ENCODE measurements around the gene PTPN14. TPM values are rescaled to one million over a fixed set of nuclear protein-coding genes. Genes with fewer than 3 reads are reported as not detected.

The PTPN14 gene
- total and polyA plus RNA-seq, 2 donors from 2014 or later: 5.1 to 87.2 TPM

DNA sequence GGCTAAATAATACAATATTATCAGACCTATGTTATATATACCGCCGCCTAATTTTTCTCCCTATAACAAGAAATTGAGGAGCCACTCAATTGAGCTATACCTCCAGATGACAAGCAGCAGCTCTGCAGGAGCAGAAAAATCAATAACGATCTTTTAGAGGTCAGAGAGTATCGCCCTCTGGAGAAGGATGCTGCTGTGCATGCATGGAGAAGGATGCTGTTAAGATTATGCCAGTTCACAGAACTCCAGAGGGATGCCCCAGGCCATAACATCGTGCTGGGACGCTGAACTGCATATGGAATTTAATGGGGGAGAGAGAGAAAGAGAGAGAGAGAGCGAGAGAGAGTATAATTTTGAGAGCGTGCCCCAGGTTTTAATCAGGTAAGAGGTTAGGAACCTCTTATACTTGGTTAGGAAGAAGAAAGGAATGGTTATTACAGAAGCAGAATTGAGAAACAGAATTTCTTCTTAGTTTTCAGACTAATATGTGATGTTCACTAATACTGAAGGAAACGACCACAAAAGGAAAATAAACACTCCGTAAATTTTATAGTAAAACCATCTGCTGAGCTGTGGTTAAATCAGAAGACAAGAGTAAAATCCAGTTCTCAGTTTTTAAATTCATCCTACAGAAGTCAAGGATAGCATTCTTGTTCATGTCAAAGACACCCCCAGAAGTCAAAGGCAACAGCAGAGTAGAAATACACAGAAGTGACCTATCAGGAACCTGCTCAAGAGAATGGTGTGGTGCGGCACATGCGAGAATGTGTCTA lies 159.3 kb downstream of the PTPN14 start:
- no peak overlapping the region for H3K9ac ChIP-seq (ENCODE audit: low read length in 3 of 3)
- peaks cover 0 to 33% (median 19%) of the 10 kb centered on the region in 3 donors for H3K36me3 ChIP-seq (ENCODE audit: control insufficient read depth in 2 of 3, insufficient read depth in 3 of 3, low read length in 3 of 3)
- H3K4me1 ChIP-seq (ENCODE audit: control insufficient read depth in 2 of 3, insufficient read depth in 2 of 3, low read depth in 1 of 3, low read length in 3 of 3): peaks cover 0 to 2% (median 0%) of the 10 kb centered on the region in 3 donors
- intact Hi-C loops (cut with DNase I): no loop called here
- no peak for FAIRE-seq
- H3K27ac ChIP-seq (ENCODE audit: low read depth in 2 of 2, low read length in 2 of 2): no peak overlapping the region
- no peaks in the 10 kb centered on the region for H3K9me3 ChIP-seq (ENCODE audit: control insufficient read depth in 2 of 3, insufficient read depth in 1 of 3, low read length in 3 of 3)
- DNase-seq: no peak
- TF ChIP-seq, protein P1, sequence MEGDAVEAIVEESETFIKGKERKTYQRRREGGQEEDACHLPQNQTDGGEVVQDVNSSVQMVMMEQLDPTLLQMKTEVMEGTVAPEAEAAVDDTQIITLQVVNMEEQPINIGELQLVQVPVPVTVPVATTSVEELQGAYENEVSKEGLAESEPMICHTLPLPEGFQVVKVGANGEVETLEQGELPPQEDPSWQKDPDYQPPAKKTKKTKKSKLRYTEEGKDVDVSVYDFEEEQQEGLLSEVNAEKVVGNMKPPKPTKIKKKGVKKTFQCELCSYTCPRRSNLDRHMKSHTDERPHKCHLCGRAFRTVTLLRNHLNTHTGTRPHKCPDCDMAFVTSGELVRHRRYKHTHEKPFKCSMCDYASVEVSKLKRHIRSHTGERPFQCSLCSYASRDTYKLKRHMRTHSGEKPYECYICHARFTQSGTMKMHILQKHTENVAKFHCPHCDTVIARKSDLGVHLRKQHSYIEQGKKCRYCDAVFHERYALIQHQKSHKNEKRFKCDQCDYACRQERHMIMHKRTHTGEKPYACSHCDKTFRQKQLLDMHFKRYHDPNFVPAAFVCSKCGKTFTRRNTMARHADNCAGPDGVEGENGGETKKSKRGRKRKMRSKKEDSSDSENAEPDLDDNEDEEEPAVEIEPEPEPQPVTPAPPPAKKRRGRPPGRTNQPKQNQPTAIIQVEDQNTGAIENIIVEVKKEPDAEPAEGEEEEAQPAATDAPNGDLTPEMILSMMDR (IDR thresholded peaks at IDR 0.05; ENCODE audit: borderline replicate concordance, extremely low read depth, insufficient read depth): no peak
- H3K27me3 ChIP-seq (ENCODE audit: control insufficient read depth, insufficient read depth, low read length): no peaks in the 10 kb centered on the region
- no peak overlapping the region for H3K4me3 ChIP-seq (ENCODE audit: low read length in 3 of 3)

DNA sequence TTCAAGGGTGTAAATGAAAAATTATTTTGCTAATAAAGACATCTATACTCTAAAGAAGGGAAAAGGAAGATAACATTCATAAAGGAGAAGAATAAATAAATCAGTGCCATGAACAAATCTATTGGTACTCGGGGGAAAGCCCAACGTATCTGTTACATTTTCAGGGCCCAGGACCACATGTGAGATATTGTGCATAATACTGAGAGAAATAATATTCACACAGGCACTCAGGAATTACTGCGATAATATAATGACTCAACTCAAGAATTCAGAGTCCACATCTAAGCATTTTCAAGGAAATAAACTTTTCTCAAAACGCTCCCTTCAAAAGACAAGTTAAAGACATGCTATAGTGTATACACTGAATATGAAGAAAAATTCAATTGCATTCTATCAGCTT lies 161.7 kb downstream of the PTPN14 start:
- H3K9me3 ChIP-seq (ENCODE audit: control insufficient read depth in 2 of 3, insufficient read depth in 1 of 3, low read length in 3 of 3): no peaks in the 10 kb centered on the region
- peaks cover 0 to 31% (median 23%) of the 10 kb centered on the region in 3 donors for H3K36me3 ChIP-seq (ENCODE audit: control insufficient read depth in 2 of 3, insufficient read depth in 3 of 3, low read length in 3 of 3)
- H3K27ac ChIP-seq (ENCODE audit: low read depth in 2 of 2, low read length in 2 of 2): no peak overlapping the region
- H3K27me3 ChIP-seq (ENCODE audit: control insufficient read depth, insufficient read depth, low read length): no peaks in the 10 kb centered on the region
- H3K4me3 ChIP-seq (ENCODE audit: low read length in 3 of 3): no peak overlapping the region
- no peak for DNase-seq
- no peak overlapping the region for H3K9ac ChIP-seq (ENCODE audit: low read length in 3 of 3)
- H3K4me1 ChIP-seq (ENCODE audit: control insufficient read depth in 2 of 3, insufficient read depth in 2 of 3, low read depth in 1 of 3, low read length in 3 of 3): no peaks in the 10 kb centered on the region
- FAIRE-seq: no peak
- TF ChIP-seq, protein P1 (IDR thresholded peaks at IDR 0.05; ENCODE audit: borderline replicate concordance, extremely low read depth, insufficient read depth): no peak
- intact Hi-C loops (cut with DNase I): no loop called here

DNA sequence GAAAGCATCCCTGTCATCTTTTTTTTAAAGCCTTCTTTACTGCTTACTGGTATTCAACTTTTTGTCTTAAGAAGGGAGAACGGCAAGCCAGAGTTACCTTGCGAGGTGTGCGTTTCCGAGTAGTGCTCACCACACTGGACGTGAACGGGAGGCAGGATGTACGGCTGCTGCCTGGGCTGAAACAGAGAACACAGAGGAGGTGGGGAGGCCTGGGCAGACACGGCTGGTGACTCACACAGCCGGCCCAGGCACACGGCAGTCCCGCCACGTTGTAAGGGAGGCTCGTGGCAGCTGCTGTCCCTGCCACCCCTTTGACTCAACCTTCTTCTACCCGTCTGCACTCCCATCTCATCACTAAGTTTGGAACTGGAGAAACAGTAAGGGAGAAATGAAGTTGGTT lies 164.7 kb downstream of the PTPN14 start:
- Histone ChIP-seq H3K4me1 (ENCODE audit: control insufficient read depth in 2 of 3, insufficient read depth in 2 of 3, low read depth in 1 of 3, low read length in 3 of 3) (no peaks in the 10 kb centered on the region), H3K27me3 (ENCODE audit: control insufficient read depth, insufficient read depth, low read length) (no peaks in the 10 kb centered on the region), H3K9me3 (ENCODE audit: control insufficient read depth in 2 of 3, insufficient read depth in 1 of 3, low read length in 3 of 3) (no peaks in the 10 kb centered on the region), H3K4me3 (ENCODE audit: low read length in 3 of 3) (no peak overlapping the region), H3K27ac (ENCODE audit: low read depth in 2 of 2, low read length in 2 of 2) (no peak overlapping the region), H3K9ac (ENCODE audit: low read length in 3 of 3) (no peak overlapping the region), H3K36me3 (ENCODE audit: control insufficient read depth in 2 of 3, insufficient read depth in 3 of 3, low read length in 3 of 3) (peaks cover 0 to 37% (median 15%) of the 10 kb centered on the region in 3 donors)
- TF ChIP-seq, protein P1 (IDR thresholded peaks at IDR 0.05; ENCODE audit: borderline replicate concordance, extremely low read depth, insufficient read depth): no peak
- no peak for FAIRE-seq
- no peak for DNase-seq
- intact Hi-C loops (cut with DNase I): no loop called here

Measured in kidney (tissue), 14 donors.